GM10266 (cell line): Measurements from ENCODE around the gene BAIAP2L2.
"Not testable (repeated sequence)": the region's sequence is repeated elsewhere in the genome, so short reads cannot be mapped to it uniquely, and the experiment has no call there.

Experiments used
- DNase-seq: peaks from one replicate; pipeline ENCODE4 v3.0.0; 2012; ENCODE audit errors: extremely low spot score
- TF ChIP-seq, protein P1 (sequence below): IDR thresholded peaks from 2 replicates; pipeline ENCODE4 v1.5.1; 2012; ENCODE audit warnings: mild to moderate bottlenecking, low read depth; ENCODE audit not compliant: control insufficient read depth, insufficient read depth; ENCODE audit errors: missing control alignments

BAIAP2L2 gene

DNA sequence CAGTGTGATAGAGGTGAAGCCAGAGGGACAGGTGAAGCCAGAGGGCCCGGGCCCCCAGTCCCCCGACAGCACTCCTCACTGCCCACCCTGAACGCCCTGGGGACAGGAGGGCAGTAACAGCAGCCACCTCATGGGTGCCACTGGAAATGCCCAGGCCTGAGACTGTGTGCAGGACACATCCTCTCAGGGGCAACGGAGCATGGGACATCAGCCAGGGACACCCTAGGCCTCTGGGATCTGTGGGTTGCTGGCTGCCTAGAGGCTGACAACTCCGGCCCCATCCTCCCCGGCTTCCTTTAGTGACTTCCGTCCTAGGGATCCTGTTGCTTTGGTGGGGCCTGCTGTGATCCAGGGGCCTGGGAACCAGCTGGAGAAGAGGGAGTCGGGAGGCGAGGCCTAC, 17.4 kb upstream of the BAIAP2L2 start:
- no peak for DNase-seq
- TF ChIP-seq, protein P1, sequence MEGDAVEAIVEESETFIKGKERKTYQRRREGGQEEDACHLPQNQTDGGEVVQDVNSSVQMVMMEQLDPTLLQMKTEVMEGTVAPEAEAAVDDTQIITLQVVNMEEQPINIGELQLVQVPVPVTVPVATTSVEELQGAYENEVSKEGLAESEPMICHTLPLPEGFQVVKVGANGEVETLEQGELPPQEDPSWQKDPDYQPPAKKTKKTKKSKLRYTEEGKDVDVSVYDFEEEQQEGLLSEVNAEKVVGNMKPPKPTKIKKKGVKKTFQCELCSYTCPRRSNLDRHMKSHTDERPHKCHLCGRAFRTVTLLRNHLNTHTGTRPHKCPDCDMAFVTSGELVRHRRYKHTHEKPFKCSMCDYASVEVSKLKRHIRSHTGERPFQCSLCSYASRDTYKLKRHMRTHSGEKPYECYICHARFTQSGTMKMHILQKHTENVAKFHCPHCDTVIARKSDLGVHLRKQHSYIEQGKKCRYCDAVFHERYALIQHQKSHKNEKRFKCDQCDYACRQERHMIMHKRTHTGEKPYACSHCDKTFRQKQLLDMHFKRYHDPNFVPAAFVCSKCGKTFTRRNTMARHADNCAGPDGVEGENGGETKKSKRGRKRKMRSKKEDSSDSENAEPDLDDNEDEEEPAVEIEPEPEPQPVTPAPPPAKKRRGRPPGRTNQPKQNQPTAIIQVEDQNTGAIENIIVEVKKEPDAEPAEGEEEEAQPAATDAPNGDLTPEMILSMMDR: no peak

DNA sequence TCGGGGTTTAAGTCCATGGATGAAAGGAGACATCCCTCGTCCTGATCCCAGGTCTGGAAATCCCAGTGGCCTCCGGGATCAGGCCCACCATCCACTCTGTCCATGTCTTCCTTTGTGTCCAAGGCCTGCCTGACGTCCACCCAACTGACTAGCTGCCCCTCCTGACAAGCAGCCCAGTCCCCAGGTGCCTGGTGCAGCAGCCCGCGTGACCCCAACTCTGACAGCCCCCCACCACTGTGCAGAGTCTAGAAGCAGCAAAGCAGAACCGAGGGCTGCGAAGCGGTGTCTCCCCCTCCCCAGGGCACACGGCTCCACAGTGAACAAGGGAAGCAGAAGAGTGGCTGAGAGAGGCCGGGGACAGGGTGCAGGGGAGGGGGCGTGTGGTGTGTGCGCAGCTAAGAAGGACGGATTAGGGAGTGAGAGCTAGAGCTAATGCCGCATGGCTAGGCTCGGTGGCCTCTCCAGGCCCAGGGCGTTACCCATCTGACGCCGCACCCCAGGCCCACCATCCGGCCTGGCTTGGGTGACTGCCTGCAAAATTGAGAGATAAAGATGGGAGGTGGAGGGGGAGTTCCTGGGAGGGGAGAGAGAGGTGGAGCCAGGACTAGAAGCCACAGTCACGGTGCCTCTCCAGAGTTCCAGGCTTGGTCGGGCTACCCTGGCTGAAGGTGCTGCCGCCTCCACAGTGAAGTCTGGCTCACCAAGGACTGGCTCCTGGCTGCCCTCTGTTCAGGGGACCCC, 16.6 kb upstream of the BAIAP2L2 start:
- DNase-seq: no peak

DNA sequence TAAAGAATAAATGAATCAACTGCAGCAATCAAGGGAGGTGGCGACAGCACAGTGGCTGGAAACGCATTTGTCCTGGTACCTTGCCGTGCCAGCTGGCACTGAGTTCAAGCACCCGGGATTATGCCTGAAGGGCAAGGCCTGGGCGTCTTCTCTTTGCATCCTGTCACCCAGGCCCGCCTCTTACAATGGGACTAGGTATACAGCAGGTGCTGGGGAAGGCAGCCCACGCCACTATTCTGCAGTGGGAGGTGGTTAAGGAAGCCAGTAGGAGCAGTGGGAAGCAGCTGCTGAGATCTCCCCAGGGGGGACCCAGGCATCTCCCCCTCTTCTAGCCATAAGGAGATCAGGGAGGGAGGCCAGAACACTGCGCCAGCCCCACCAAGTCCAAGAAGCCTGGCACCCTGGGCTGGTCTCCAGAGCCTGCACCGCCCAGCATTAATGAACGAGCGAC, 15.3 kb upstream of the BAIAP2L2 start:
- no peak for DNase-seq

More for the DNA sequence above, 16.6 kb upstream of the BAIAP2L2 start:
- TF ChIP-seq, protein P1: no peak

DNA sequence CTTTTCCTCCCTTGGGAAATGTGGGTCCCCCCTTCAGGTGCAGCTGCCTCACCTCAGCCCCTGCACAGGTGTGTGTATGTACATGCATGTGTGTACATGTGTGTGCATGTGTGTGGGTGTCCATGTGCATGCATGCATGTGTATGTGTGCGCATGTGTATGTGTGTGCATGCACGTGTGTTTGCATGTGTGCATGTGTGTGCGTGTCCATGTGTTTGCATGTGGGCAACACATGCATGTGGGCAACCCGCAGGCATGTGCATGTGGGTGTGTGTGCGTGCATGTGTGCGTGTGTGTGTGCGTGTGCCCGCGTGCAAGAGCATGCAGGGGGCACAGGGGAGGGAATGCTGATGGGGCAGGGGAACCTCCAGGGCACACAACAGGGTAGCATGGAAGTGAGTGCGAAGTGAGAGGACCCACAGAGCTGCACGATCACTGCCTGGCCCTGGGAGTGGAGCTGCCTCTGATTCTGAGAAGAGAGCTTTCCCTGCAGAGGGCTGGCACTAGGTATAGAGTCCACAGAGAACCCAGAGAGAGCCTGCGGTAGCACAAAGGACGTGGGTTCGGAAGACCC, 14.6 kb upstream of the BAIAP2L2 start:
- TF ChIP-seq, protein P1: no peak
- DNase-seq: no peak

More for the DNA sequence above, 15.3 kb upstream of the BAIAP2L2 start:
- TF ChIP-seq, protein P1: no peak

DNA sequence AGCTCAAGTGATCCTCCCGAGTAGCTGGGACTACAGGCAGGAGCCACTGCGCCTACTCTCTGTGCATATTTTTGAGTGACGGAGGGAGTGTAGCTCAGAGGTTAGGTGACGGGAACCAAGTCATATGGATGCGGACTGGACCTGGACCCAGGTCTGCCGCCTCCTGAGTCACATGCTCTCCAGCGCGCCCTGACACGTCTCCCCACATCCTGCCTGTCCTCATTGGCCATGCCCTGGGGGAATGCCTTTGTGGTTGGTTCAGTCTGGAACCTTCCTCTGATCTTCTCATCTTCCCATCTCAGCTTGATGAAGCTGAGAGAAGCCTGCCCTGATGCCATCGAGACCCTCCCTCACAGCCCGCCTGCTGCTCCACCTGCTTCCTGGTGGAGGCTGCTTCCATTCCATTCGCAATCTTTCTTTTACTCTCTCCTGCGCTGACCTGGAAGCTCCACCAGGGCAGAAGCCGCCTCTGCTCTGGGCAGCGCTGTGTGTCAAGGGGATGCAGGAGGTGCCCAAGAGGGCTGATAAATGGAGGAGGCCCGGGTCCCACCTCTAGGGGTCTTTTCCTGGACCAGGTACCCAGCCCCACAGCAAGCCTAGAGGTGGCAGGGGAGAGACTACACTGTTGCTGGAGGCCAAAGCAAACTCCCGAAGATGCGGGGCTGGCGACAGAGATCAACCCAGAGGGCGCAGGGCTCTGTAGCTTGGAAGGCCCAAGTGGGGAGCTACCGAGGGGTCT, 13.9 kb upstream of the BAIAP2L2 start:
- TF ChIP-seq, protein P1: no peak
- DNase-seq: no peak

DNA sequence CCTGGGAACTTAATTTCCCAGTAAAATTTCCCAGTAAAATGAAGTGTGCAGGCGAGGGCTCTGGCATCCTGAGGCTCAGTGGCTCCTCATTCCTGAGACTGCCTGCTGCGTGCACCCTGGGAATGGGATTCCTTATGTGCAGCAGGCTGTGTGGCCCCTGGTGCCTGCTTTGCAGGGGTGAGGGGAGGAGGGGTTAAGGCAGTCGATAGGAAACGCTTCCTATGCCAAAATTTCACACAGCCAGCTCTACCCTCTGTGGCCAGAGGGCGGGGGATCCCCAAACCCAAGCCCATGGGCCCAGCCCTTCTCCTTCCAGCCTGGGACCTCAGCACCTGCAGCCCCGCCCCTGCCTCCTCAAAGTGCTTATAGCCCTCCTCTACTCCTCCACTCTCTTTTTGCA, 12.1 kb upstream of the BAIAP2L2 start:
- TF ChIP-seq, protein P1: no peak
- DNase-seq: no peak

DNA sequence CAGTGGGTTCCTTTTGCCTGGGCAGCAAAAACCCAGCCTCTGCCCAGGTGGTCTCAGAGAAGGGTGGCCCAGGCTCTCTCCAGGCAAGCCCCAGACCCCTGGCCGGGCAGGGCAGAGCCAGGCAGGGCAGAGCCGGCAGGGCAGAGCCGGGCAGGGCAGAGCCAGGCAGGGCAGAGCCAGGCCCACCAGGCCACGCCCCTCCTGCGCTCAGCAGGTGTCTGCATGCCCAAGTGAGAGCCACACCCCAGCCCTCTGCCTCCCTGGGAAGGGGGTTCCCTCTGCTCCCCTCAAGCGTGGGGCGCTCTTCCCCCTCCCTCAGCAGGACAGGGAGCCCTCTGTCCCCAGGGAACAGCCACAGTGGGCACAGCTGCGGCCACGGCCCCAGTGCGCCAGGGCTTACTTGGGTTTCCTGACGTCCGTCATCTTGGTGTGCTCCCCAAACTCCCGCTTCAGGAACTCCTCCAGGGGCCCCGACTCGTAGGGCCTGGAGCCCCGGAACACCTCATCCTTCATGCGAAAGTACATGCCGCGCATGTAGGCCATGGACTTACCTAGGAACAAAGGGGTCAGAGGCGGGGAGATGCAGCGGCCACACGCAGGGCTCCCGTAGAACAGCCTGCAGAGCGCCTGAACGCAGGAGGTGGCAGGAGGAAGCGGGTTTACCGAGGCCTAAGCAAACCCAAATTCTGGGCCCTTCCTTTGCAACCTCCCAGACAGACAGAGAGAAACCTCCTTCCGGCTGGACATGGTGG, 10.1 kb upstream of the BAIAP2L2 start:
- no peak for DNase-seq
- TF ChIP-seq, protein P1: no peak

DNA sequence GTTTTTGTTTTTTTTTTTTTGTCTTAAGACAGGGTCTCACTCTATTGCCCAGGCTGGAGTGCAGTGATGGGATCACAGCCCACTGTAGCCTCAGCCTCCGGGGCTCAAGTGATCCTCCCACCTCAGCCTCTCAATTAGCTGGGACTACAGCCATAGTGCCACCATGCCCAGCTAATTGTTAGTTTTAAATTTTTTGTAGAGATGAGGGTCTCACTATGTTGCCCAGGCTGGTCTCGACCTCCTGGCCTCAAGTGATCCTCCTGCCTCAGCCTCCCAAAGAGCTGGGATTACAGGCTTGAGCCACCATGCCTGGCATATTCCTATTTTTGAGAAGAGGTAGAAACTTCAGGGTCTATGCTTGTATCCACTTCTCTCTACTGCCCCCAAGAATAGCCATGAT, 8.3 kb upstream of the BAIAP2L2 start:
- not testable (repeated sequence) for DNase-seq
